ENCODE results near the gene SLC22A3.

- TF ChIP-seq, protein P1, sequence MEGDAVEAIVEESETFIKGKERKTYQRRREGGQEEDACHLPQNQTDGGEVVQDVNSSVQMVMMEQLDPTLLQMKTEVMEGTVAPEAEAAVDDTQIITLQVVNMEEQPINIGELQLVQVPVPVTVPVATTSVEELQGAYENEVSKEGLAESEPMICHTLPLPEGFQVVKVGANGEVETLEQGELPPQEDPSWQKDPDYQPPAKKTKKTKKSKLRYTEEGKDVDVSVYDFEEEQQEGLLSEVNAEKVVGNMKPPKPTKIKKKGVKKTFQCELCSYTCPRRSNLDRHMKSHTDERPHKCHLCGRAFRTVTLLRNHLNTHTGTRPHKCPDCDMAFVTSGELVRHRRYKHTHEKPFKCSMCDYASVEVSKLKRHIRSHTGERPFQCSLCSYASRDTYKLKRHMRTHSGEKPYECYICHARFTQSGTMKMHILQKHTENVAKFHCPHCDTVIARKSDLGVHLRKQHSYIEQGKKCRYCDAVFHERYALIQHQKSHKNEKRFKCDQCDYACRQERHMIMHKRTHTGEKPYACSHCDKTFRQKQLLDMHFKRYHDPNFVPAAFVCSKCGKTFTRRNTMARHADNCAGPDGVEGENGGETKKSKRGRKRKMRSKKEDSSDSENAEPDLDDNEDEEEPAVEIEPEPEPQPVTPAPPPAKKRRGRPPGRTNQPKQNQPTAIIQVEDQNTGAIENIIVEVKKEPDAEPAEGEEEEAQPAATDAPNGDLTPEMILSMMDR (IDR thresholded peaks at IDR 0.05; ENCODE audit: insufficient read depth, low read depth, low read length), result no peak
- no peak for TF ChIP-seq EZH2 (IDR thresholded peaks at IDR 0.05; ENCODE audit: insufficient read depth, low read length)
Measured at GRCh38 chr6:160428818-160429619, 80.8 kb downstream of the SLC22A3 start.
